Calu3 (cell line): Measurements from ENCODE around the gene CCT8. TPM values are rescaled to one million over a fixed set of nuclear protein-coding genes. Genes with fewer than 3 reads are reported as not detected.

Source experiments
- Bru-seq: library from RNA; stranded (reverse); fragments of 400-500 nt; gene quantifications from one replicate; lab custom pipeline; 2021; lab: Mats Ljungman, UMichigan
- BruChase-seq, 2 experiments: library from RNA; stranded (reverse); fragments of 400-500 nt; gene quantifications; one replicate each; lab custom pipeline; 2021; lab: Mats Ljungman, UMichigan
- BruUV-seq: library from RNA; stranded (reverse); fragments of 400-500 nt; replicated peaks from 2 replicates; lab custom pipeline; 2021; lab: Mats Ljungman, UMichigan
- CTCF ChIA-PET: fragments of 300-600 bp; sonication (Branson Sonifier 250); formaldehyde crosslinking; loops from one replicate; lab custom pipeline; 2022; ENCODE audit warnings: antibody characterized with exemption; lab: Charles Lee
- DNase-seq: peaks from one replicate; pipeline ENCODE4 v3.0.0; 2022
- H3K27ac Mint-ChIP-seq: one replicate; pipeline ENCODE4 v1.8.0; 2022; ENCODE audit warnings: mixed read lengths; ENCODE audit not compliant: unreplicated experiment
- H3K27me3 Mint-ChIP-seq: one replicate; pipeline ENCODE4 v1.8.0; 2022; ENCODE audit warnings: mixed read lengths; ENCODE audit not compliant: unreplicated experiment
- H3K36me3 Mint-ChIP-seq: one replicate; pipeline ENCODE4 v1.8.0; 2022; ENCODE audit warnings: mild to moderate bottlenecking, moderate library complexity, mixed read lengths; ENCODE audit not compliant: insufficient read depth, unreplicated experiment
- H3K4me1 Mint-ChIP-seq: one replicate; pipeline ENCODE4 v1.8.0; 2022; ENCODE audit warnings: mild to moderate bottlenecking, low read depth, mixed read lengths; ENCODE audit not compliant: unreplicated experiment
- H3K4me3 Mint-ChIP-seq: one replicate; pipeline ENCODE4 v1.8.0; 2022; ENCODE audit warnings: mild to moderate bottlenecking, low read depth, moderate library complexity, mixed read lengths; ENCODE audit not compliant: unreplicated experiment
- H3K9me3 Mint-ChIP-seq: one replicate; pipeline ENCODE4 v1.8.0; 2022; ENCODE audit warnings: low read depth, mixed read lengths; ENCODE audit not compliant: unreplicated experiment
- CTCF ChIP-seq: fragments of 200-600 bp; IDR thresholded peaks from one replicate; pipeline ENCODE4 v1.8.0; 2022; ENCODE audit warnings: antibody characterized with exemption; ENCODE audit not compliant: unreplicated experiment
- intact Hi-C: fragments of 100-400 bp; cut with micrococcal nuclease; formaldehyde crosslinking; loops from one replicate; pipeline ENCODE4 v1.10.0; 2022; ENCODE audit not compliant: unreplicated experiment
- long read RNA-seq: library from polyadenylated mRNA; stranded (forward); transcript quantifications from one replicate; pipeline ENCODE4 v2.0.0, GENCODE V29; 2022
- total RNA-seq: library from RNA; stranded (reverse); gene quantifications from 2 replicates; pipeline ENCODE4 v1.2.3, GENCODE V29; 2022

Gene CCT8, protein sequence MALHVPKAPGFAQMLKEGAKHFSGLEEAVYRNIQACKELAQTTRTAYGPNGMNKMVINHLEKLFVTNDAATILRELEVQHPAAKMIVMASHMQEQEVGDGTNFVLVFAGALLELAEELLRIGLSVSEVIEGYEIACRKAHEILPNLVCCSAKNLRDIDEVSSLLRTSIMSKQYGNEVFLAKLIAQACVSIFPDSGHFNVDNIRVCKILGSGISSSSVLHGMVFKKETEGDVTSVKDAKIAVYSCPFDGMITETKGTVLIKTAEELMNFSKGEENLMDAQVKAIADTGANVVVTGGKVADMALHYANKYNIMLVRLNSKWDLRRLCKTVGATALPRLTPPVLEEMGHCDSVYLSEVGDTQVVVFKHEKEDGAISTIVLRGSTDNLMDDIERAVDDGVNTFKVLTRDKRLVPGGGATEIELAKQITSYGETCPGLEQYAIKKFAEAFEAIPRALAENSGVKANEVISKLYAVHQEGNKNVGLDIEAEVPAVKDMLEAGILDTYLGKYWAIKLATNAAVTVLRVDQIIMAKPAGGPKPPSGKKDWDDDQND
- total RNA-seq (184 and 198 TPM in 2 replicates), Bru-seq, nascent RNA (percentile 92 among the genes with signal in this experiment), BruChase-seq, experiment 1, labeled RNA remaining after a 6-hour chase (percentile 98 among the genes with signal in this experiment), BruChase-seq, experiment 2, labeled RNA remaining after a 2-hour chase (percentile 95 among the genes with signal in this experiment)
- long read RNA-seq, transcript CCT8-201 (15 exons, 2,005 nt): major isoform, 288 of 326 reads
- long read RNA-seq, partial matches to known transcripts: 25 of 326 reads
- long read RNA-seq, other reads (novel, unspliced or antisense): 11 of 326 reads

- Mint-ChIP-seq H3K4me3 (peak within 1 kb of the TSS; percentile 100), H3K27ac (peak within 1 kb of the TSS; percentile 100), H3K36me3 (peaks cover 29% of the 10 kb centered on the region), H3K27me3 (no peaks in the 10 kb centered on the region), H3K9me3 (no peaks in the 10 kb centered on the region), H3K4me1 (peaks cover 8% of the 10 kb centered on the region)
- BruUV-seq: TSS peak; percentile 64
- peak; percentile 95 for DNase-seq
- intact Hi-C loops: loop anchor here (5.0 kb wide), 1 partner anchor 46 kb away; no protein-coding TSS in a partner anchor
- CTCF ChIA-PET: interaction anchor here (1.0 kb wide), 1 partner anchor 10 kb away, joined by 3 read pairs; no protein-coding TSS in a partner anchor
- no peak for TF ChIP-seq CTCF
Measured at GRCh38 chr21:29073222-29074006, at the start of gene CCT8. Gene CCT8 (minus strand): TSS chr21:29073648. CDS start chr21:29073590, 58 bp downstream.

- Mint-ChIP-seq H3K4me1 (no peaks in the 10 kb centered on the region), H3K36me3 (no peaks in the 10 kb centered on the region), H3K9me3 (no peaks in the 10 kb centered on the region), H3K27me3 (no peaks in the 10 kb centered on the region), H3K4me3 (no peak overlapping the region), H3K27ac (no peak overlapping the region)
- no TSS peak for BruUV-seq
- CTCF ChIA-PET: no interaction called here
- no peak for DNase-seq
- TF ChIP-seq CTCF: no peak
- intact Hi-C loops: no loop called here
Measured at GRCh38 chr21:29121759-29122158, 48.3 kb upstream of the CCT8 start.

DNA sequence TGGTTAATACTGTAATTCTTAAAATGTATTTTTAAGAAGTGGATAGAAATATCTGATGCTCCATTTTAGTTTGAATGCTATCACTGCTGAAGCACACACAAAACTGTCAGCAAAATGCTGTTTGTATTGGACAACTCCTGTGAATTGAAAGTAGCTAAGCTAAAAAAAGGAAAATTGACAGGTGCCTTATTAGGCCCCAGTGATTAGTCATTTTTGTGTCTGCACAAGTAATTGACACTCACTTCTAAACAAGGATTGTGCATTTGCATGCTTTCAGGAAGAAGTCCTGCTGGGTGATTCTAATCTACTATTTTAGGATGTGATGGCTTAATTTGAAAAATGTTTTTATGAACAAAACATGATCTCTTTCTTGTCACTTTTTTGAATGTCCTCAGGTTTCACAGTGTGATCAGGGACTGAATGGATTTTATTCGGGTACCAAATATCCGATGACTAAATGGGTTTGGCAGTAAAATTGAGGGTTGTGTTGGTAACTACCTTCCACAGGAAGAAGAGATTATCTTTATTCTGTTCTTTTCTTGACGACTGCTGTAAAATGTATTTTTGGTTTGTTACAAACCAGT is 44.0 kb upstream of the CCT8 start:
- Mint-ChIP-seq H3K36me3 (no peaks in the 10 kb centered on the region), H3K4me1 (no peaks in the 10 kb centered on the region), H3K27me3 (no peaks in the 10 kb centered on the region), H3K27ac (no peak overlapping the region), H3K4me3 (no peak overlapping the region), H3K9me3 (no peaks in the 10 kb centered on the region)
- CTCF ChIA-PET: no interaction called here
- intact Hi-C loops: no loop called here
- no peak for TF ChIP-seq CTCF
- BruUV-seq: no TSS peak
- DNase-seq: no peak
